HG03469 (cell line): ENCODE measurements around the gene RASA2.
A peak's percentile ranks its signal among the peaks of the same experiment; 100 is the strongest.
"Not testable (repeated sequence)": the region's sequence is repeated elsewhere in the genome, so short reads cannot be mapped to it uniquely, and the experiment has no call there.

Experiments
- ATAC-seq: cut with Tn5 transposase; IDR thresholded peaks from one replicate; pipeline ENCODE4 v1.9.1; 2021; ENCODE audit warnings: mild to moderate bottlenecking, moderate library complexity, moderate number of reproducible peaks; ENCODE audit not compliant: unreplicated experiment

RASA2 gene

GRCh38 chr3:141455603-141456300, 31.1 kb upstream of the RASA2 start:
- no peak for ATAC-seq

- ATAC-seq, result no peak
These were observed 30.6 kb upstream of the RASA2 start for GRCh38 chr3:141456301-141456625.

GRCh38 chr3:141457624-141458236, 29.1 kb upstream of the RASA2 start:
- ATAC-seq, result no peak

- ATAC-seq, result no peak
These were observed 27.8 kb upstream of the RASA2 start for GRCh38 chr3:141459008-141459407.

GRCh38 chr3:141460097-141460704, 26.6 kb upstream of the RASA2 start:
- ATAC-seq, result peak; percentile 76

DNA sequence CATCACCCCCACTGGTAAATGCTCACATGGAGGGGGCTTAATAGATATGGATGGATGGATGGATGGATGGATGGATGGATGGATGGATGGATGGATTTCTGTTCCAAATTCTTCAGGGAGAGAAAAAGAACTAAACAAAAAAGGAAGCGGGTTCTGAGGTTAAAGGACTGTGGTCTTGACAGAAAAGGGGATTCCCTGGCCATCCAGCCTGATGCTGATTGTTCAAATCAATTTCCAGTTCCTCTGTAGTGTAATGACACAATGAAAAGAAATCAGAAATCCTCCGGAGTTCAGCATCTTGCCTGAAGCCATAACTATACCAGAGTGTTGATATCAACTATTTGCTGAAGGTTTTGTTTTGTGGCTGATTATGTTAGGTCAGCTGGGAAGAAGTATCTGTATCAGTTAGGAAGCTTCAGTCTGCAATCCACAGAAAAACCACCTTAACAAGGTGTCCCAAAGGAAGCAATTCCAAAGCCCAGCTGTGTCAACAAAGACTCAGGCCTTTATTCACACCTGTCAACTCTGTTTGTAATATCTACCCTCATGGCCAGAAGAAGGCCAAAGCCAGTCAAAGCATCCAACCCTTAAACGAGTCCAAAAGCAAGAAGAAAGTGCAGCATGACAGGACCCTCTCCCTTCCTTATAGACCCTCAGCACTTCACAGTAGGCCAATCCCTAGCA, 24.5 kb upstream of the RASA2 start:
- ATAC-seq, result no peak

DNA sequence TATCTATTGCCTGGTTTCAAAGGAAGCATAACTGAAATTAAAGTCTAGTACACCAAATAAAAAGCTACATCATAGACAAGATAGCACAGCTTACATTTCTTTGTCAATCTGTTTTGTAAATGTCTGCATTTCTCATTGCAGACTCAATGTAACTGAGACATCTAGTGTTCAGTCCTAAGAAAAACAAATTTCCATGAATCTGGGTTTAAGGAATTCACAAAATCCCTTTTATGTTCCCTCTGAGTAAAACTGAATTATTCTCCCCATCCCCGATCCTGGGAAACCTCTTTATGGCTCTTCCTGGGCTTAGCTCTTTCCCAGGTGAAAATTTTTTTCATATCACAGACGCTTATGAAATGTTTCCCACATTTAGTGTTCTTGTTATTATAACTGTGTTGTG, 21.6 kb upstream of the RASA2 start:
- ATAC-seq, result no peak

GRCh38 chr3:141466633-141467169, 20.1 kb upstream of the RASA2 start:
- ATAC-seq, result no peak

- ATAC-seq, result no peak
These were observed 17.1 kb upstream of the RASA2 start for GRCh38 chr3:141469720-141470119.

- ATAC-seq, result no peak
These were observed 15.7 kb upstream of the RASA2 start for GRCh38 chr3:141471160-141471559.

- ATAC-seq, result no peak
These were observed 10.8 kb upstream of the RASA2 start for GRCh38 chr3:141476033-141476432.

- ATAC-seq, result no peak
These were observed 9.6 kb upstream of the RASA2 start for GRCh38 chr3:141477224-141477623.

GRCh38 chr3:141478139-141478538, 8.7 kb upstream of the RASA2 start:
- ATAC-seq, result no peak

DNA sequence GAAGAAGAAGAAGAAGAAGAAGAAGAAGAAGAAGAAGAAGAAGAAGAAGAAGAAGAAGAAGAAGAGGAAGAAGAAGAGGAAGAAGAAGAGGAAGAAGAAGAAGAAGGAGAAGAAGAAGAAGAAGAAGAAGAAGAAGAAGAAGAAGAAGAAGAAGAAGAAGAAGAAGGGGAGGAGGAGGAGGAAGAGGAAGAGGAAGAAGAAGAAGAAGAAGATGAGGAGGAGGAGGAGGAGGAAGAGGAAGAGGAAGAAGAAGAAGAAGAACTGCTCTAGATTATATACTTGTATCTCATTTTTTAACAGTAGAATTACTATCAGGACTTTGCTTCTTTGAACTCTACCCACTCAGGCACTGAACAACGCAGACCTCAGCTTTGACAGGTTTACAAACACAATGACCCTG, 8.0 kb upstream of the RASA2 start:
- not testable (repeated sequence) for ATAC-seq

GRCh38 chr3:141482245-141482922, 4.4 kb upstream of the RASA2 start:
- no peak for ATAC-seq

- ATAC-seq, result no peak
These were observed 2.0 kb upstream of the RASA2 start for GRCh38 chr3:141484701-141485287.

GRCh38 chr3:141485641-141486495, 959 bp upstream of the RASA2 start:
- ATAC-seq, result no peak

DNA sequence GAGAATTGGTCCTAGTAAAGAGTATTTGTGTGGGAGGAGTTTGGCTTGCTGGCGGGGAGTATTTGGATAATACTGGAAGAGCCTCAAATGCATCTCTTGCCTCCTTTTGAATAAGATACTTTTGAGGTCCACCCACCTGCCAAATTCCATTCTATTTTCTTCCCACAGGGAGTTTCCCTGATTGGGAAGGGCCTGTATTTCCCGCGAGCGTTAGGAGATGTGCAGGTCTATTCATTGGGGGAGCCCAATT, 406 bp upstream of the RASA2 start:
- no peak for ATAC-seq

GRCh38 chr3:141487521-141488252, 860 bp downstream of the RASA2 start:
- ATAC-seq, result peak; percentile 63
